Upper lobe of right lung (tissue), 1 donor: ENCODE data around the gene RUSF1. TPM values are rescaled to one million over a fixed set of nuclear protein-coding genes. Genes with fewer than 3 reads are reported as not detected.

ENCODE experiments used
- ATAC-seq: fragments of 200-7000 bp; cut with Tn5 transposase; one replicate; pipeline ENCODE4 v1.9.1; 2020; ENCODE audit warnings: mild to moderate bottlenecking, moderate library complexity
- DNase-seq: peaks from one replicate; pipeline ENCODE4 v3.0.0-alpha.2; 2020
- H3K27ac ChIP-seq: fragments of 200-600 bp; one replicate; pipeline ENCODE4 v1.8.0; 2022
- H3K27me3 ChIP-seq: fragments of 200-600 bp; one replicate; pipeline ENCODE4 v1.8.0; 2022; ENCODE audit warnings: mild to moderate bottlenecking
- H3K36me3 ChIP-seq: fragments of 200-600 bp; one replicate; pipeline ENCODE4 v1.8.0; 2022
- H3K4me1 ChIP-seq: fragments of 200-600 bp; one replicate; pipeline ENCODE4 v1.8.0; 2022
- H3K4me3 ChIP-seq: fragments of 200-600 bp; one replicate; pipeline ENCODE4 v1.8.0; 2022; ENCODE audit warnings: mild to moderate bottlenecking
- H3K9me3 ChIP-seq: fragments of 200-600 bp; one replicate; pipeline ENCODE4 v1.8.0; 2022
- intact Hi-C: fragments of 100-400 bp; cut with DNase I; formaldehyde crosslinking; loops from one replicate; pipeline ENCODE4 v1.11.0; 2022
- total RNA-seq: library from RNA; stranded (reverse); fragmentation: NEBNext Ultra II Directional; extraction: Animal tissue kit (Norgen Biotek cat#: 25700); gene quantifications from one replicate; pipeline ENCODE4 v1.2.1, GENCODE V29; 2021
- TF ChIP-seq, protein P1 (sequence below): fragments of 200-600 bp; IDR thresholded peaks from one replicate; pipeline ENCODE4 v1.8.0; 2022; ENCODE audit warnings: antibody characterized with exemption
- donor health status: DM: no; HTN: yes; CAD: no; lungs with severe emphysema.

RUSF1 gene
- total RNA-seq, 1 donor from 2014 or later = 62.8 TPM

- Histone ChIP-seq H3K4me1 (peaks cover 22% of the 10 kb centered on the region), H3K9me3 (no peaks in the 10 kb centered on the region), H3K27ac (no peak overlapping the region), H3K36me3 (peaks cover 29% of the 10 kb centered on the region), H3K27me3 (no peaks in the 10 kb centered on the region), H3K4me3 (no peak overlapping the region)
- ATAC-seq = no peak
- TF ChIP-seq, protein P1, sequence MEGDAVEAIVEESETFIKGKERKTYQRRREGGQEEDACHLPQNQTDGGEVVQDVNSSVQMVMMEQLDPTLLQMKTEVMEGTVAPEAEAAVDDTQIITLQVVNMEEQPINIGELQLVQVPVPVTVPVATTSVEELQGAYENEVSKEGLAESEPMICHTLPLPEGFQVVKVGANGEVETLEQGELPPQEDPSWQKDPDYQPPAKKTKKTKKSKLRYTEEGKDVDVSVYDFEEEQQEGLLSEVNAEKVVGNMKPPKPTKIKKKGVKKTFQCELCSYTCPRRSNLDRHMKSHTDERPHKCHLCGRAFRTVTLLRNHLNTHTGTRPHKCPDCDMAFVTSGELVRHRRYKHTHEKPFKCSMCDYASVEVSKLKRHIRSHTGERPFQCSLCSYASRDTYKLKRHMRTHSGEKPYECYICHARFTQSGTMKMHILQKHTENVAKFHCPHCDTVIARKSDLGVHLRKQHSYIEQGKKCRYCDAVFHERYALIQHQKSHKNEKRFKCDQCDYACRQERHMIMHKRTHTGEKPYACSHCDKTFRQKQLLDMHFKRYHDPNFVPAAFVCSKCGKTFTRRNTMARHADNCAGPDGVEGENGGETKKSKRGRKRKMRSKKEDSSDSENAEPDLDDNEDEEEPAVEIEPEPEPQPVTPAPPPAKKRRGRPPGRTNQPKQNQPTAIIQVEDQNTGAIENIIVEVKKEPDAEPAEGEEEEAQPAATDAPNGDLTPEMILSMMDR = no peak
- DNase-seq = no peak
- intact Hi-C loops = no loop called here
Measured at GRCh38 chr16:31501966-31502348, 6.2 kb downstream of the RUSF1 start.

GRCh38 chr16:31501226-31501965 is 6.8 kb downstream of the RUSF1 start:
- Histone ChIP-seq H3K36me3 (peaks cover 35% of the 10 kb centered on the region), H3K9me3 (no peaks in the 10 kb centered on the region), H3K27me3 (no peaks in the 10 kb centered on the region), H3K27ac (no peak overlapping the region), H3K4me3 (no peak overlapping the region), H3K4me1 (peaks cover 18% of the 10 kb centered on the region)
- no peak for DNase-seq
- ATAC-seq = no peak
- TF ChIP-seq, protein P1 = no peak
- intact Hi-C loops = no loop called here

DNA sequence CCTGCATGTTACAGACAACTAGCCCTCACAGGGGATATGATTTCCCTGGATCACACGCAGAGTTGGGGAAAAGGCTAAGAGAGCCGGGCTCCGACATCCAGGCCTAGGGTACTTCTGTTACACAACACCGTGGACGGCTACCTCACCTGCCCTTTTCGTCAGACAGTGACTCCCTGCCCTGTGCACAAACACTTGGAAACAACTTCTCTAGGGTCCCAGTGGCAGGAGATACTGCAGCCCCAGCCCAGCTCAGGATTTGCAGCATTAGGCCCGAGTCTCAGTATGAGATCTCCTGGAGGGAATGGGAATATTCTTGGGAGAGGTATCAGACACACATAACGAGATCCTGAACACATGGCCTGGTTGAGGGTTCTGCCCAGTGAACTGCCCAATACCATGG is 8.3 kb downstream of the RUSF1 start:
- Histone ChIP-seq H3K4me1 (peaks cover 12% of the 10 kb centered on the region), H3K9me3 (no peaks in the 10 kb centered on the region), H3K36me3 (peaks cover 49% of the 10 kb centered on the region), H3K27ac (no peak overlapping the region), H3K4me3 (no peak overlapping the region), H3K27me3 (no peaks in the 10 kb centered on the region)
- DNase-seq (no peak), ATAC-seq (no peak)
- intact Hi-C loops = no loop called here
- TF ChIP-seq, protein P1 = no peak

- H3K4me1 ChIP-seq = peaks cover 5% of the 10 kb centered on the region
- intact Hi-C loops = no loop called here
- H3K27me3 ChIP-seq = no peaks in the 10 kb centered on the region
- ATAC-seq (no peak), DNase-seq (peak; percentile 38)
- H3K4me3 ChIP-seq = no peak overlapping the region
- no peaks in the 10 kb centered on the region for H3K9me3 ChIP-seq
- H3K27ac ChIP-seq = no peak overlapping the region
- TF ChIP-seq, protein P1 = no peak
- H3K36me3 ChIP-seq = peaks cover 62% of the 10 kb centered on the region
Measured at GRCh38 chr16:31498493-31498892, 9.7 kb downstream of the RUSF1 start.

DNA sequence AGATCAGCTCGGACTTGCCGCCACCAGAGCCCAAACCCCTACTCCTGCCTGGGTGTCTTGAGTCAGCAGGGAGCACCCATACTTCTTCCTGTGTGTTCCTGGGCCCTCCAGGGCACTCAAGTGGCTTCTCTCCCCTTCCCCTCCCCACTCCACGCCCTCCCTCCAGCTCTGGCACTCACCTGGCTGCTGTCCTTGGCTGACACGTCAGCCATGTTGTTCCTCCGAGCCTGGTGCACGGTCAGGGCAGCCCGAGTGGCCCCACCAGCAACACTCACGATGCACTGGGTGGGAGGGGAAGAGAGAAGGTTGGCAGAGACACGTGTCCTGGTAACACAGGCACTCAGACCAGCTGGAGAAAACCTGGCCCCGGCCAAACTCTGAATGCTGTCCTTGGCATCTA is 11.5 kb downstream of the RUSF1 start:
- DNase-seq (peak; percentile 85), ATAC-seq (peak; percentile 84)
- TF ChIP-seq, protein P1 = no peak
- peaks cover 78% of the 10 kb centered on the region for H3K36me3 ChIP-seq
- no peak overlapping the region for H3K4me3 ChIP-seq
- H3K4me1 ChIP-seq = peaks cover 4% of the 10 kb centered on the region
- no peak overlapping the region for H3K27ac ChIP-seq
- H3K27me3 ChIP-seq = no peaks in the 10 kb centered on the region
- no peaks in the 10 kb centered on the region for H3K9me3 ChIP-seq
- intact Hi-C loops = no loop called here
